SK-N-SH (cell line): Measurements from ENCODE around the gene KCNQ5. TPM values are rescaled to one million over a fixed set of nuclear protein-coding genes. Genes with fewer than 3 reads are reported as not detected.

Source experiments
- CTCF ChIA-PET: fragments of 300-600, 350-600 bp; formaldehyde crosslinking; extraction: SDS; loops from one replicate; lab custom pipeline; 2021; lab: Yijun Ruan, JAX
- POLR2A ChIA-PET: fragments of 350-600 bp; sonication (Branson Sonifier 250); formaldehyde crosslinking; extraction: SDS; loops from one replicate; lab custom pipeline; 2020; ENCODE audit warnings: antibody characterized with exemption, inconsistent platforms; lab: Yijun Ruan, JAX
- DNase-seq: peaks from one replicate; pipeline ENCODE4 v3.0.0; 2012
- H2AFZ ChIP-seq: fragments of 200-600 bp; sonication (generic); 2 replicates; pipeline ENCODE4 v1.8.1; 2016; ENCODE audit warnings: antibody characterized with exemption, mild to moderate bottlenecking, low read depth
- H3F3A ChIP-seq: fragments of 200-600 bp; sonication (generic); replicated peaks from 2 replicates; pipeline ENCODE3; 2016; ENCODE audit warnings: antibody characterized with exemption, mild to moderate bottlenecking; ENCODE audit not compliant: insufficient read depth
- H3K27ac ChIP-seq, 2 experiments: fragments of 200-500 bp in 1 of 2; fragments of 200-600 bp in 1 of 2; sonication (Bioruptor generic) in 1 of 2; sonication (generic), shearing (Covaris generic) in 1 of 2; 2 replicates each; pipeline versions ENCODE4 v1.5.1 to v1.6.1; 2014 to 2016; ENCODE audit warnings: low read depth in 2 of 2, inconsistent platforms in 1 of 2, low read length in 1 of 2, mild to moderate bottlenecking in 1 of 2, mixed read lengths in 1 of 2
- H3K27me3 ChIP-seq: fragments of 200-600 bp; sonication (generic), shearing (Covaris generic); 2 replicates; pipeline ENCODE4 v1.6.1; 2016; ENCODE audit warnings: mixed run types; ENCODE audit not compliant: insufficient read depth
- H3K36me3 ChIP-seq, 2 experiments: fragments of 200-500 bp in 1 of 2; fragments of 200-600 bp in 1 of 2; sonication (Bioruptor generic) in 1 of 2; sonication (generic) in 1 of 2; replicated peaks in 1 of 2; 2 replicates each; pipeline versions ENCODE3 to v1.5.1; 2014 to 2016; ENCODE audit warnings: low read length in 1 of 2, mild to moderate bottlenecking in 1 of 2; ENCODE audit not compliant: insufficient read depth in 2 of 2, control insufficient read depth in 1 of 2
- H3K4me1 ChIP-seq, 2 experiments: fragments of 200-500 bp in 1 of 2; fragments of 200-600 bp in 1 of 2; sonication (Bioruptor generic) in 1 of 2; sonication (generic), shearing (Covaris generic) in 1 of 2; 2 replicates each; pipeline versions ENCODE4 v1.5.1 to v1.6.1; 2014 to 2016; ENCODE audit warnings: low read depth in 1 of 2, low read length in 1 of 2, mixed run types in 1 of 2; ENCODE audit not compliant: insufficient read depth in 2 of 2, control insufficient read depth in 1 of 2
- H3K4me2 ChIP-seq: fragments of 200-600 bp; sonication (generic), shearing (Covaris generic); 2 replicates; pipeline ENCODE4 v1.6.1; 2017; ENCODE audit warnings: mixed run types
- H3K4me3 ChIP-seq, 2 experiments: fragments of 200-500 bp in 1 of 2; fragments of 200-600 bp in 1 of 2; sonication (Bioruptor generic) in 1 of 2; sonication (generic), shearing (Covaris generic) in 1 of 2; 2 replicates each; pipeline versions ENCODE4 v1.5.1 to v1.8.1; 2014 to 2016; ENCODE audit warnings: low read depth in 2 of 2, inconsistent platforms in 1 of 2, low read length in 1 of 2, mild to moderate bottlenecking in 1 of 2, mixed read lengths in 1 of 2, moderate library complexity in 1 of 2
- H3K79me2 ChIP-seq: fragments of 200-600 bp; sonication (generic); 2 replicates; pipeline ENCODE4 v1.8.1; 2017; ENCODE audit warnings: mild to moderate bottlenecking; ENCODE audit not compliant: insufficient read depth
- H3K9ac ChIP-seq: fragments of 200-600 bp; sonication (generic); 2 replicates; pipeline ENCODE4 v1.6.1; 2017; ENCODE audit warnings: mixed run types
- H3K9me2 ChIP-seq: fragments of 200-600 bp; sonication (generic); 2 replicates; pipeline ENCODE4 v1.6.1; 2017; ENCODE audit warnings: mixed run types
- H3K9me3 ChIP-seq: fragments of 200-600 bp; sonication (generic); 2 replicates; pipeline ENCODE4 v1.6.1; 2017; ENCODE audit warnings: mixed run types, mild to moderate bottlenecking, moderate library complexity
- H4K20me1 ChIP-seq: fragments of 200-600 bp; sonication (generic); 2 replicates; pipeline ENCODE4 v1.6.1; 2017; ENCODE audit warnings: mild to moderate bottlenecking, mixed run types; ENCODE audit not compliant: insufficient read depth
- CHD2 ChIP-seq: fragments of 150-350 bp; IDR thresholded peaks from 2 replicates; pipeline ENCODE4 v1.6.1; 2018; ENCODE audit warnings: low read length; ENCODE audit not compliant: partially characterized antibody
- CTCF ChIP-seq: fragments of 200-600 bp; sonication (generic); IDR thresholded peaks from 2 replicates; pipeline ENCODE4 v1.6.1; 2017; ENCODE audit warnings: antibody characterized with exemption, mild to moderate bottlenecking, moderate library complexity
- EP300 ChIP-seq, 2 experiments: IDR thresholded peaks; 2 replicates each; pipeline versions ENCODE4 v1.4.0 to v1.6.1; 2012; ENCODE audit warnings: borderline replicate concordance in 1 of 2, low read depth in 1 of 2, low read length in 1 of 2
- FOSL2 ChIP-seq: IDR thresholded peaks from 2 replicates; pipeline ENCODE4 v1.4.0; 2012; ENCODE audit warnings: low read depth, mild to moderate bottlenecking, moderate library complexity, borderline replicate concordance
- FOXJ3 ChIP-seq: sonication (generic); formaldehyde crosslinking; IDR thresholded peaks from 2 replicates; pipeline ENCODE4 v1.5.1; 2020; ENCODE audit warnings: mild to moderate bottlenecking, missing genetic modification reagents
- GABPA ChIP-seq: IDR thresholded peaks from 2 replicates; pipeline ENCODE4 v1.4.0; 2012; ENCODE audit warnings: low read depth, mild to moderate bottlenecking
- GATA2 ChIP-seq: sonication (generic); formaldehyde crosslinking; IDR thresholded peaks from 2 replicates; pipeline ENCODE4 v1.5.0; 2020; ENCODE audit warnings: mild to moderate bottlenecking, missing genetic modification reagents
- JUND ChIP-seq: IDR thresholded peaks from 2 replicates; pipeline ENCODE4 v1.4.0; 2012
- MAX ChIP-seq: IDR thresholded peaks from 2 replicates; pipeline ENCODE4 v1.4.0; 2012; ENCODE audit warnings: low read depth
- MXI1 ChIP-seq: IDR thresholded peaks from 2 replicates; pipeline ENCODE4 v1.6.1; 2012; ENCODE audit warnings: mild to moderate bottlenecking, low read depth, low read length, improper control_type of control experiment
- NRF1 ChIP-seq: IDR thresholded peaks from 2 replicates; pipeline ENCODE4 v1.6.1; 2012; ENCODE audit warnings: low read depth, mild to moderate bottlenecking, low read length
- PBX3 ChIP-seq: IDR thresholded peaks from 2 replicates; pipeline ENCODE4; 2012
- POLR2AphosphoS5 ChIP-seq: IDR thresholded peaks from 2 replicates; pipeline ENCODE4 v1.6.1; 2012; ENCODE audit warnings: low read depth, low read length
- RCOR1 ChIP-seq: fragments of 150-350 bp; IDR thresholded peaks from 2 replicates; pipeline ENCODE4 v1.6.1; 2017; ENCODE audit warnings: antibody characterized with exemption, low read length
- REST ChIP-seq: IDR thresholded peaks from 2 replicates; pipeline ENCODE4 v1.6.1; 2012; ENCODE audit warnings: mild to moderate bottlenecking, low read depth, low read length, moderate library complexity
- RXRA ChIP-seq: IDR thresholded peaks from 2 replicates; pipeline ENCODE4 v1.4.0; 2012; ENCODE audit warnings: low read depth, mild to moderate bottlenecking, borderline replicate concordance
- SIN3A ChIP-seq: IDR thresholded peaks from 2 replicates; pipeline ENCODE4 v1.6.1; 2012; ENCODE audit warnings: low read depth, mild to moderate bottlenecking, low read length, moderate library complexity, borderline replicate concordance
- USF1 ChIP-seq: IDR thresholded peaks from 2 replicates; pipeline ENCODE4 v1.4.0; 2012; ENCODE audit warnings: low read depth, borderline replicate concordance
- YY1 ChIP-seq: IDR thresholded peaks from 2 replicates; pipeline ENCODE4 v1.4.0; 2012; ENCODE audit warnings: low read depth, mild to moderate bottlenecking
- ZBTB33 ChIP-seq: IDR thresholded peaks from 2 replicates; pipeline ENCODE4 v1.4.0; 2012; ENCODE audit warnings: low read depth, borderline replicate concordance
- WGBS: methylation state at CpG from one replicate; pipeline ENCODE4 v1.1.6; 2017; ENCODE audit warnings: low lambda C conversion rate; 5-methylcytosine and 5-hydroxymethylcytosine counted together
- polyA plus RNA-seq, 3 experiments: library from polyadenylated mRNA; depleted of rRNA; stranded (reverse); fragments of >200 nt; gene quantifications; 2 replicates each; pipeline ENCODE4 v1.2.3, GENCODE V29; 2012

The KCNQ5 gene
- polyA plus RNA-seq, 1 of the 3 experiments (the other 2 are of a cell fraction), result 3.2 TPM

GRCh38 chr6:72792692-72793091 lies 170.8 kb downstream of the KCNQ5 start:
- no peaks in the 10 kb centered on the region for H3K9me3 ChIP-seq
- no peaks in the 10 kb centered on the region for H3K27me3 ChIP-seq
- peaks cover 32% of the 10 kb centered on the region; the same call in 1 of the 2 replicates for H3K79me2 ChIP-seq
- H3K9me2 ChIP-seq, result no peaks in the 10 kb centered on the region
- CTCF ChIA-PET, result interaction anchor here (1.5 kb wide), 1 partner anchor 367 kb away, joined by 3 read pairs; no protein-coding TSS in a partner anchor
- peaks cover 10% of the 10 kb centered on the region for H3F3A ChIP-seq
- 88% methylated on average over 1 of the region's 1 CpG for WGBS
- peaks cover 2 to 9% of the 10 kb centered on the region in 2 experiments; a peak in 2 of 4 replicates for H3K4me1 ChIP-seq
- H3K9ac ChIP-seq, result no peak overlapping the region
- DNase-seq, result no peak
- TF ChIP-seq GABPA, result no peak
- TF ChIP-seq PBX3, result no peak
- no peak for TF ChIP-seq USF1
- TF ChIP-seq RCOR1, result no peak
- no peak for TF ChIP-seq REST
- no peak for TF ChIP-seq ZBTB33
- TF ChIP-seq RXRA, result no peak
- TF ChIP-seq SIN3A, result no peak
- TF ChIP-seq FOSL2, result no peak
- no peak for TF ChIP-seq EP300 (IDR thresholded peaks at IDR 0.05; ENCODE audit: borderline replicate concordance in 1 of 2, low read depth in 1 of 2, low read length in 1 of 2)
- no peak for TF ChIP-seq FOXJ3 (CRISPR knock-in tag)
- TF ChIP-seq JUND, result no peak
- no peak for TF ChIP-seq MAX
- TF ChIP-seq CTCF, result no peak
- TF ChIP-seq GATA2 (CRISPR knock-in tag), result no peak
- no peak for TF ChIP-seq YY1
- TF ChIP-seq CHD2, result no peak
- no peak for TF ChIP-seq POLR2AphosphoS5
- no peak for TF ChIP-seq MXI1
- TF ChIP-seq NRF1, result no peak
- TF ChIP-seq, all 33 proteins: peak for 0
- H4K20me1 ChIP-seq, result 0 out of 2 replicates have a peak, but pooled peaks cover 3% of the 10 kb centered on the region
- no peak overlapping the region for H2AFZ ChIP-seq
- H3K4me3 ChIP-seq, result no peak overlapping the region
- POLR2A ChIA-PET, result no interaction called here
- no peak overlapping the region for H3K4me2 ChIP-seq
- H3K27ac ChIP-seq, result no peak overlapping the region
- peaks cover 0 to 6% of the 10 kb centered on the region in 2 experiments for H3K36me3 ChIP-seq
